ENCODE measurements around the gene LCN1. TPM values are rescaled to one million over a fixed set of nuclear protein-coding genes. Genes with fewer than 3 reads are reported as not detected.

LCN1 gene
- total and polyA plus RNA-seq, 2 of the 4 experiments (the other 2 are of a cell fraction) = not detected

DNA sequence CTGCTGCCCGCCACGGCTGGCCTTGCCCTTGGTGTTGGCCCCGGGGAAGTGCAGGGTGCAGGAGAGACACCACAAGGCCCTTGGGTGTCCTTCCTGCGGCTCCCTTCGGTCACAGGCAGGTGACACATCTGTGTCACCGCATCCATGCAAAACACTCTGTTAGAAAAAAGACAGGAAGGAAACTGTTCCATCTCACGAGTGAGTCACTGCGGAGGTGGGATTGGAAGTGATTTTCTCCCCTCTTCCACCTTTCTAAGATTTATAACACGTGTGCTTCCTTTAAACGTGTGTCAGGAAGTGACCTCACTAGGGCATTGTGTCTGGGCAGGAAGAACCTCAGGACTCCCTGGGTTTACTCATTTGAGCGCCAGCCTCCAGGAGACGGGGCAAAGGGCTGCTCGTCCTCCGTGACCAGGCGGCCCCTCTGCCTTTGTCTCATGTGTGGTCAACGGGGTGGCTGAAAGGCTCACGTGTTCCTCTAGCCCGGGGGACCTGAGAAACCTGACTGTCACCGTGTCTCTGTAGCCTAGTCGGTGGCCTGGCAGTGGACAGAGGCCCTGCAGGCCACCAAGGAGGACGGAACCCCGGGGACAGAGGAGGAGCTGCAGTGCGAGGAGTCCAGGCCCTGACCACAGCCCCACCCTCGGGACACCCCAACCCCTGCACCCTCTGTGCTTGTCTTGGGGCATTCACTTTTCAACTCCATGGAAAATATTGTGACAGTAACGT lies 4.9 kb upstream of the LCN1 start:
- ATAC-seq (ENCODE audit: low read depth) = no peak
- H2AFZ ChIP-seq (replicated peaks; ENCODE audit: low read length, poor library complexity) = no peak overlapping the region
- intact Hi-C loops (cut with micrococcal nuclease) = no loop called here
- no peaks in the 10 kb centered on the region for H3K4me1 ChIP-seq (ENCODE audit: control insufficient read depth, insufficient read depth, low read length)
- no peak overlapping the region for H3K56ac ChIP-seq (ENCODE audit: extremely low read depth, insufficient read depth, low read length)
- H3K23ac ChIP-seq (ENCODE audit: low read depth, low read length) = no peak overlapping the region
- H3K9ac ChIP-seq (ENCODE audit: low read depth, low read length) = no peak overlapping the region
- no peak for TF ChIP-seq MAFK (IDR thresholded peaks at IDR 0.05; ENCODE audit: low read depth, low read length)
- TF ChIP-seq USF2 (IDR thresholded peaks at IDR 0.05; ENCODE audit: low read depth, low read length) = no peak
- no peak for TF ChIP-seq RAD21 (IDR thresholded peaks at IDR 0.05; ENCODE audit: low read length)
- no peak for TF ChIP-seq MXI1 (IDR thresholded peaks at IDR 0.05; ENCODE audit: borderline replicate concordance, low read depth, low read length)
- no peak for TF ChIP-seq CHD1 (IDR thresholded peaks at IDR 0.05; ENCODE audit: low read depth, low read length)
- no peak for TF ChIP-seq RCOR1 (IDR thresholded peaks at IDR 0.05; ENCODE audit: insufficient replicate concordance, low read length)
- no peak for TF ChIP-seq SMC3 (IDR thresholded peaks at IDR 0.05; ENCODE audit: low read depth, low read length)
- no peak for TF ChIP-seq NFE2L2 (IDR thresholded peaks at IDR 0.05; ENCODE audit: low read depth, low read length)
- H4K8ac ChIP-seq (ENCODE audit: low read depth in 2 of 2, low read length in 2 of 2) = no peak overlapping the region
- H3K9me1 ChIP-seq (ENCODE audit: insufficient read depth, low read length) = no peaks in the 10 kb centered on the region
- no peak for DNase-seq
- H3K27me3 ChIP-seq (ENCODE audit: control insufficient read depth, insufficient read depth, low read length) = peaks cover 3% of the 10 kb centered on the region; the same call in 1 of the 2 replicates
- H4K5ac ChIP-seq (ENCODE audit: low read depth, low read length) = no peak overlapping the region
- in situ Hi-C loops (cut with MboI; ENCODE audit: low sequenced_read_pairs) = no loop called here
- no peak overlapping the region for H3K14ac ChIP-seq (replicated peaks; ENCODE audit: low read depth, low read length)
- no peaks in the 10 kb centered on the region for H3K9me3 ChIP-seq (ENCODE audit: control insufficient read depth, insufficient read depth, low read length)
- H3K27ac ChIP-seq (ENCODE audit: insufficient read depth, low read length) = no peak overlapping the region
- no peak overlapping the region for H2BK120ac ChIP-seq (ENCODE audit: low read depth, low read length)
- POLR2A ChIA-PET (ENCODE audit: unreplicated experiment) = no interaction called here
- no peak overlapping the region for H3K4ac ChIP-seq (ENCODE audit: low read depth, low read length)
- H4K20me1 ChIP-seq (ENCODE audit: insufficient read depth, low read length) = no peaks in the 10 kb centered on the region
- H3K4me3 ChIP-seq (ENCODE audit: insufficient read depth, low read depth, low read length) = no peak overlapping the region
- no TSS peak for BruUV-seq (replicated peaks)
- no peak overlapping the region for H2AK9ac ChIP-seq (replicated peaks; ENCODE audit: low read depth, low read length, poor library complexity)
- dilution Hi-C loops (cut with HindIII; ENCODE audit: low sequenced_read_pairs, unreplicated experiment) = no loop called here
- H3K4me2 ChIP-seq (ENCODE audit: low read depth, low read length) = no peak overlapping the region
- no peak overlapping the region for H2BK15ac ChIP-seq (ENCODE audit: low read depth, low read length)
- no peak overlapping the region for H3K18ac ChIP-seq (ENCODE audit: low read depth, low read length)
- H3K36me3 ChIP-seq (ENCODE audit: control insufficient read depth, insufficient read depth, low read length) = no peaks in the 10 kb centered on the region
- H2BK20ac ChIP-seq (ENCODE audit: low read depth, low read length) = no peak overlapping the region
- CTCF ChIA-PET = no interaction called here
- H3K79me1 ChIP-seq (ENCODE audit: low read depth in 1 of 2, low read length in 2 of 2) = no peaks in the 10 kb centered on the region
- no peak overlapping the region for H2BK5ac ChIP-seq (ENCODE audit: low read depth, low read length, poor library complexity, severe bottlenecking)
- H4K91ac ChIP-seq (ENCODE audit: insufficient read depth, low read depth, low read length) = no peak overlapping the region
- 84% methylated on average over 9 of the region's 25 CpGs; no CpG with 5 or more reads in 1 of the 2 experiments for WGBS, 2 experiments (ENCODE audit: extremely low coverage in 2 of 2, insufficient read length in 1 of 2)
- no peak overlapping the region for H2AK5ac ChIP-seq (ENCODE audit: low read depth, low read length)

All from IMR-90 (cell line).